H9 (cell line): ENCODE results near the gene HYDIN. TPM values are rescaled to one million over a fixed set of nuclear protein-coding genes. Genes with fewer than 3 reads are reported as not detected.

Experiments
- DNase-seq: peaks from one replicate; pipeline ENCODE4 v3.0.0-alpha.2; 2017
- H2AFZ ChIP-seq: one replicate; pipeline ENCODE4 v1.6.1; 2013; ENCODE audit warnings: mild to moderate bottlenecking, low read length, control low read depth, moderate library complexity
- H2AK5ac ChIP-seq: 2 replicates; pipeline ENCODE4 v1.6.1; 2013; ENCODE audit warnings: low read length, control low read depth, mixed read lengths; ENCODE audit not compliant: insufficient read length
- H2BK120ac ChIP-seq: one replicate; pipeline ENCODE4 v1.6.1; 2013; ENCODE audit warnings: low read depth, mild to moderate bottlenecking, low read length, control low read depth, inconsistent platforms; ENCODE audit not compliant: poor library complexity, severe bottlenecking
- H2BK12ac ChIP-seq: 2 replicates; pipeline ENCODE4 v1.6.1; 2013; ENCODE audit warnings: low read length, control low read depth, mixed read lengths, low read depth; ENCODE audit not compliant: insufficient read length
- H2BK15ac ChIP-seq: 2 replicates; pipeline ENCODE4 v1.6.1; 2013; ENCODE audit warnings: low read depth, low read length, control low read depth
- H2BK20ac ChIP-seq: one replicate; pipeline ENCODE4 v1.6.1; 2013; ENCODE audit warnings: low read depth, mild to moderate bottlenecking, low read length, control low read depth, inconsistent platforms; ENCODE audit not compliant: poor library complexity, severe bottlenecking
- H2BK5ac ChIP-seq: 2 replicates; pipeline ENCODE4 v1.6.1; 2013; ENCODE audit warnings: low read length, control low read depth, mixed read lengths; ENCODE audit not compliant: insufficient read length
- H3K14ac ChIP-seq: 2 replicates; pipeline ENCODE4 v1.6.1; 2013; ENCODE audit warnings: low read length, control low read depth; ENCODE audit not compliant: insufficient read depth
- H3K18ac ChIP-seq: 2 replicates; pipeline ENCODE4 v1.6.1; 2013; ENCODE audit warnings: low read depth, mild to moderate bottlenecking, mixed read lengths, low read length, control low read depth; ENCODE audit not compliant: insufficient read length
- H3K23ac ChIP-seq: 2 replicates; pipeline ENCODE4 v1.6.1; 2013; ENCODE audit warnings: low read length, control low read depth, mixed read lengths, low read depth; ENCODE audit not compliant: insufficient read length
- H3K23me2 ChIP-seq: 2 replicates; pipeline ENCODE4 v1.6.1; 2013; ENCODE audit warnings: low read depth, mild to moderate bottlenecking, mixed read lengths, low read length, control low read depth; ENCODE audit not compliant: insufficient read length, poor library complexity, severe bottlenecking
- H3K27ac ChIP-seq: 2 replicates; pipeline ENCODE4 v1.5.1; 2013; ENCODE audit warnings: low read length, control low read depth, mixed read lengths, low read depth; ENCODE audit not compliant: insufficient read length
- H3K27me3 ChIP-seq: 2 replicates; pipeline ENCODE4 v1.6.1; 2013; ENCODE audit warnings: low read length, control low read depth, inconsistent platforms; ENCODE audit not compliant: insufficient read depth
- H3K4ac ChIP-seq: 2 replicates; pipeline ENCODE4 v1.6.1; 2013; ENCODE audit warnings: low read depth, mild to moderate bottlenecking, control low read depth, inconsistent platforms, low read length, moderate library complexity
- H3K4me1 ChIP-seq: 2 replicates; pipeline ENCODE4 v1.6.1; 2013; ENCODE audit warnings: low read length, control low read depth, inconsistent platforms; ENCODE audit not compliant: insufficient read depth
- H3K4me2 ChIP-seq: 2 replicates; pipeline ENCODE4 v1.6.1; 2013; ENCODE audit warnings: low read length, control low read depth, mixed read lengths; ENCODE audit not compliant: insufficient read length, insufficient read depth
- H3K56ac ChIP-seq: 2 replicates; pipeline ENCODE4 v1.6.1; 2013; ENCODE audit warnings: low read depth, mild to moderate bottlenecking, mixed read lengths, low read length, control low read depth; ENCODE audit not compliant: insufficient read length
- H3K79me1 ChIP-seq: 2 replicates; pipeline ENCODE4 v1.6.1; 2013; ENCODE audit warnings: low read depth, mild to moderate bottlenecking, moderate library complexity, low read length, control low read depth, inconsistent platforms; ENCODE audit not compliant: insufficient read depth, poor library complexity, severe bottlenecking
- H3K79me2 ChIP-seq: 2 replicates; pipeline ENCODE4 v1.6.1; 2013; ENCODE audit warnings: low read length, control low read depth, inconsistent platforms; ENCODE audit not compliant: insufficient read depth
- H3K9ac ChIP-seq: 2 replicates; pipeline ENCODE4 v1.6.1; 2013; ENCODE audit warnings: low read length, control low read depth, mixed read lengths; ENCODE audit not compliant: insufficient read length; ENCODE audit errors: extremely low read depth
- H3K9me3 ChIP-seq: one replicate; pipeline ENCODE4 v1.6.1; 2013; ENCODE audit warnings: low read depth, low read length, inconsistent platforms; ENCODE audit not compliant: control insufficient read depth
- H3T11ph ChIP-seq: one replicate; pipeline ENCODE4 v1.6.1; 2013; ENCODE audit warnings: mild to moderate bottlenecking, low read length, control low read depth, inconsistent platforms
- H4K20me1 ChIP-seq: one replicate; pipeline ENCODE4 v1.6.1; 2013; ENCODE audit not compliant: control insufficient read depth, insufficient read length, insufficient read depth
- H4K5ac ChIP-seq: 2 replicates; pipeline ENCODE4 v1.6.1; 2013; ENCODE audit warnings: low read depth, mild to moderate bottlenecking, mixed read lengths, low read length, control low read depth; ENCODE audit not compliant: insufficient read length
- H4K8ac ChIP-seq: replicated peaks from 2 replicates; pipeline ENCODE4 v1.6.1; 2013; ENCODE audit warnings: low read length, control low read depth, mixed read lengths, low read depth; ENCODE audit not compliant: insufficient read length
- H4K91ac ChIP-seq: 2 replicates; pipeline ENCODE4 v1.6.1; 2013; ENCODE audit warnings: low read depth, mild to moderate bottlenecking, moderate library complexity, mixed read lengths, low read length, control low read depth; ENCODE audit not compliant: insufficient read length
- H3K27ac Mint-ChIP-seq, 3 experiments: 2 replicates in 2 of 3; 3 replicates in 1 of 3; pipeline ENCODE4 v1.8.0; 2020 to 2021; ENCODE audit warnings: mixed read lengths in 3 of 3, mild to moderate bottlenecking in 1 of 3, moderate library complexity in 1 of 3
- H3K27me3 Mint-ChIP-seq: 2 replicates; pipeline ENCODE4 v1.8.0; 2021; ENCODE audit warnings: low read depth, mild to moderate bottlenecking, moderate library complexity, mixed read lengths
- H3K36me3 Mint-ChIP-seq, 3 experiments: 2 replicates in 2 of 3; 3 replicates in 1 of 3; pipeline ENCODE4 v1.8.0; 2020 to 2021; ENCODE audit warnings: low read depth in 3 of 3, mixed read lengths in 3 of 3; ENCODE audit not compliant: insufficient read depth in 1 of 3
- H3K4me1 Mint-ChIP-seq, 2 experiments: 2 replicates each; pipeline ENCODE4 v1.8.0; 2020; ENCODE audit warnings: mixed read lengths in 2 of 2
- H3K4me3 Mint-ChIP-seq, 2 experiments: 2 replicates in 1 of 2; 3 replicates in 1 of 2; pipeline ENCODE4 v1.8.0; 2020 to 2021; ENCODE audit warnings: mild to moderate bottlenecking in 2 of 2, mixed read lengths in 2 of 2, moderate library complexity in 1 of 2
- H3K9me3 Mint-ChIP-seq, 2 experiments: 2 replicates in 1 of 2; 3 replicates in 1 of 2; pipeline ENCODE4 v1.8.0; 2020; ENCODE audit warnings: mild to moderate bottlenecking in 2 of 2, mixed read lengths in 2 of 2, moderate library complexity in 1 of 2
- CTCF ChIP-seq: fragments of 200-600 bp; sonication (generic); conservative IDR thresholded peaks from 3 replicates; pipeline ENCODE4 v1.8.0; 2021; ENCODE audit warnings: antibody characterized with exemption, mild to moderate bottlenecking
- WGBS: extraction: QIAGEN DNeasy Blood & Tissue Kit; methylation state at CpG from one replicate; pipeline ENCODE4 v1.1.7; 2013; ENCODE audit warnings: missing lambda C conversion rate, low lambda C conversion rate, mixed read lengths; ENCODE audit not compliant: insufficient read length; ENCODE audit errors: extremely low coverage; 5-methylcytosine and 5-hydroxymethylcytosine counted together
- total RNA-seq: library from RNA; stranded (reverse); gene quantifications from 2 replicates; pipeline ENCODE4 v1.2.1, GENCODE V29; 2021

Gene HYDIN
- total RNA-seq, 1 experiment from 2014 or later: 1.7 TPM

GRCh38 chr16:71192387-71192786 is 38.1 kb downstream of the HYDIN start:
- no peak overlapping the region for H2BK5ac ChIP-seq
- Mint-ChIP-seq H3K9me3 (peaks cover 0 to under 1% of the 10 kb centered on the region in 2 experiments; a peak in 2 of 5 replicates), H3K4me1 (no peaks in the 10 kb centered on the region)

More at GRCh38 chr16:71192387-71192786, 38.1 kb downstream of the HYDIN start:
- no peak overlapping the region for H3K4me2 ChIP-seq
- H3K9me3 ChIP-seq: no peaks in the 10 kb centered on the region
- H3K4me1 ChIP-seq: no peaks in the 10 kb centered on the region
- H3K27ac ChIP-seq: no peak overlapping the region
- H2BK15ac ChIP-seq: no peak overlapping the region
- no CpG with 5 or more reads among the region's 5 CpGs for WGBS
- Mint-ChIP-seq H3K36me3 (no peaks in the 10 kb centered on the region; a peak in 1 of 7 replicates), H3K27me3 (no peaks in the 10 kb centered on the region), H3K4me3 (no peak overlapping the region), H3K27ac (no peak overlapping the region)
- no peak overlapping the region for H3K14ac ChIP-seq
- TF ChIP-seq CTCF: no peak
- no peak for DNase-seq
- H3K79me2 ChIP-seq: no peaks in the 10 kb centered on the region
- no peaks in the 10 kb centered on the region for H4K20me1 ChIP-seq
- H3K18ac ChIP-seq: no peak overlapping the region
- H3T11ph ChIP-seq: no peak overlapping the region
- no peak overlapping the region for H2AFZ ChIP-seq
- H2AK5ac ChIP-seq: no peak overlapping the region
- no peak overlapping the region for H2BK12ac ChIP-seq
- no peak overlapping the region for H3K9ac ChIP-seq
- no peak overlapping the region for H2BK120ac ChIP-seq
- no peaks in the 10 kb centered on the region for H3K23me2 ChIP-seq
- H4K8ac ChIP-seq: no peak overlapping the region
- no peak overlapping the region for H2BK20ac ChIP-seq
- no peak overlapping the region for H4K5ac ChIP-seq
- H3K27me3 ChIP-seq: no peaks in the 10 kb centered on the region
- no peak overlapping the region for H3K56ac ChIP-seq
- no peaks in the 10 kb centered on the region for H3K79me1 ChIP-seq
- H3K23ac ChIP-seq: no peak overlapping the region
- H3K4ac ChIP-seq: no peak overlapping the region
- no peak overlapping the region for H4K91ac ChIP-seq
